Stimulated activated effector memory CD8-positive, alpha-beta T cell treated with anti-CD3 and anti-CD28 coated beads, Interleukin-12 subunit alpha, Interleukin-12 subunit beta, amount 100 ng/mL, for 72 hours (primary cell): ENCODE results near the gene FSD2.

Experiments used
- ATAC-seq: fragments of 150-1000 bp; cut with Tn5 transposase; 2 replicates; pipeline ENCODE4 v1.10.0; 2021
- DNase-seq, 2 donors: peaks; one replicate each; pipeline ENCODE4 v3.0.0; 2021 to 2022; ENCODE audit warnings: low spot score in 2 of 2
- H3K27ac Mint-ChIP-seq: one replicate; pipeline ENCODE4 v1.8.0; 2022; ENCODE audit warnings: mild to moderate bottlenecking, mixed read lengths
- H3K36me3 Mint-ChIP-seq: one replicate; pipeline ENCODE4 v1.8.0; 2022; ENCODE audit warnings: mild to moderate bottlenecking, mixed read lengths
- H3K4me1 Mint-ChIP-seq: one replicate; pipeline ENCODE4 v1.8.0; 2022; ENCODE audit warnings: mixed read lengths
- H3K4me3 Mint-ChIP-seq: one replicate; pipeline ENCODE4 v1.8.0; 2022; ENCODE audit warnings: mild to moderate bottlenecking, mixed read lengths
- H3K9me3 Mint-ChIP-seq: one replicate; pipeline ENCODE4 v1.8.0; 2022; ENCODE audit warnings: mixed read lengths

FSD2 gene

GRCh38 chr15:82810061-82810889, 4.4 kb upstream of the FSD2 start:
- Mint-ChIP-seq H3K4me3 (peak overlapping the region; percentile 76), H3K27ac (peak overlapping the region; percentile 87), H3K9me3 (no peaks in the 10 kb centered on the region), H3K36me3 (peaks cover 57% of the 10 kb centered on the region), H3K4me1 (peaks cover 28% of the 10 kb centered on the region)
- DNase-seq (peak in 1 of 2 donors; percentile 66), ATAC-seq (peak; percentile 46)

DNA sequence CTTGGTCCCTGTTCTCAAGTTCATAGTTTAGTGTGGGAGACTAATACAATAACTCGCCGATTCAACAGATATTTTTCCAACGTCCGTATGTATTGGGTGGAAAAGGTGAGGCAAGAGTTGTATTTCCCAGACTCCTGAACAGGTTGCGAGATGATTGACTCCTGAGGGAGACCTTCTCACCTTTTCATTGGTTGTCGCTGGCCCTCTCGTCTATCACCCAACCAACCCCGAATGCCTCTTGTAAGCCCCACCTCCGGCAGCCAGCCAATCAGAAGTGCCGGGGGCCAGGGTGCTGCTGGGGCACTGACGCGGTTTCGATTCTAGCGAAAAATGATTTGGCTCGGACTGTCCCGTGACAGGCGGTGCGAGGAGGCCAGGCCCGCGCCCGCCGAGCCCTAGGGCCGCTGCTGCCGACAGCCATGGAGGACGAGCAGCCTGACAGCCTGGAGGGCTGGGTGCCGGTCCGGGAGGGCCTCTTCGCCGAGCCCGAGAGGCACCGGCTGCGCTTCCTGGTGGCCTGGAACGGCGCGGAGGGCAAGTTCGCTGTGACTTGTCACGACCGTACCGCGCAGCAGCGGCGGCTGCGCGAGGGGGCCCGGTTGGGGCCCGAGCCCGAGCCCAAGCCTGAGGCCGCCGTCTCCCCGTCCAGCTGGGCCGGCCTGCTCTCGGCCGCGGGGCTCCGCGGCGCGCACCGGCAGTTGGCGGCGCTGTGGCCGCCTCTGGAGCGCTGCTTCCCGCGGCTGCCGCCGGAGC, 3.6 kb upstream of the FSD2 start, which contains the start of gene WHAMM:
WHAMM (plus strand) TSS at position 321 of the 753 bp plus-strand sequence; CDS start at position 420, 99 bp downstream.
- Mint-ChIP-seq H3K4me3 (peak within 1 kb of the TSS; percentile 76), H3K36me3 (peaks cover 49% of the 10 kb centered on the region), H3K9me3 (no peaks in the 10 kb centered on the region), H3K4me1 (peaks cover 28% of the 10 kb centered on the region), H3K27ac (peak within 1 kb of the TSS; percentile 87)
- ATAC-seq (peak; percentile 96), DNase-seq (peak; percentile 83 to 96)

DNA sequence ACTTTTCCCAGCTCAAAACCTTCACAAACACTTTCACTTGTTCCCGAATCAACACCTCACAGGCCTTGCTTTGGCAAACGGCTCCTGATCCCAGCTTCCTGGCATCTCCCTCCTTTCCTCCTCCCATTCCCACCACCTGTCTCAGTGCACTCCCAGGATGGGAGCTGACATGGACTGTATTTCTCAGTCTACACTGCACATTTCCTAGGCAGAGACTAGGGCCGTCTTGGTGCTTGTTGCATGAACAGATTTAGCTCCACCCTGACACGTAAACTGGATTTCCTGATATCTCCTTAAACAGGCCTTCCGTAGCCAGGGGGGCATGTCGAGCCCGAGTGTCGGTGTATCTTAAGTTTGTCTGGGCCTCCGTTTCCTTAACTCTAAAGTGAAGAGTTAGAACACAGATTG, 2.8 kb upstream of the FSD2 start:
- no peaks in the 10 kb centered on the region for H3K9me3 Mint-ChIP-seq
- peaks cover 40% of the 10 kb centered on the region for H3K36me3 Mint-ChIP-seq
- peak overlapping the region; percentile 76 for H3K4me3 Mint-ChIP-seq
- peaks cover 28% of the 10 kb centered on the region for H3K4me1 Mint-ChIP-seq
- no peak for ATAC-seq
- H3K27ac Mint-ChIP-seq: peak overlapping the region; percentile 87
- DNase-seq: no peak

DNA sequence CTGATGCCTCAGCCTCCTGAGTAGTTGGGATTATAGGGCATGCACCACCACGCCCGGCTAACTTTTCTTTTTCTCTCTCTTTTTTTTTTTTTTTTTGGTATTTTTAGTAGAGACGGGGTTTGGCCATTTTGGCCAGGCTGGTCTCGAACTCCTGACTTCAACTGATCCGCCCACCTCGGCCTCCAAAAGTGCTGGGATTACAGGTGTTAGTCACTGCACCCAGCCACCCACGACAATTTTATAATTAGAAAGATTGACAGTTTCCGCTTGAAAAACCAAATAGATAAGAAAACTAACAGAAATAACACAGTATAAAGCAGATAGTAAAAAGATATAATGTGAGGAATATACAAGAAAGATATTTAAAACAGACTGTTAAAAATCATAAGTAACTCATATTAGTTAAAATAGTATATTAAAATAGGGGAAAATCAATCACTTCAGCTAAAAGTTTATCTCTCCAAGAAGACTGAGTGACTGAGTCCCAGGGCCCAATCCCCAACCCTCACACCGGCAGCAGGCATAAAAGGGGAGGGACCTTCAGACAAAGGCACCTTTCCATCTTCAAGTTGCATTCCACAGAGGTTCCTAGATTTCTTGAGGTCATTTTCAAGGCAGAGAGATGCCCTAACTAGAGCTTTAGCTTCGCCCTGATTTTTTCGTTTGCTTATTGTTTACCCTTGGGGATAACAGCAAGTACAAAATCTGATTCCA, 2.2 kb upstream of the FSD2 start:
- Mint-ChIP-seq H3K27ac (no peak overlapping the region), H3K4me3 (no peak overlapping the region), H3K36me3 (peaks cover 35% of the 10 kb centered on the region), H3K4me1 (peaks cover 28% of the 10 kb centered on the region), H3K9me3 (no peaks in the 10 kb centered on the region)
- no peak for DNase-seq
- no peak for ATAC-seq

DNA sequence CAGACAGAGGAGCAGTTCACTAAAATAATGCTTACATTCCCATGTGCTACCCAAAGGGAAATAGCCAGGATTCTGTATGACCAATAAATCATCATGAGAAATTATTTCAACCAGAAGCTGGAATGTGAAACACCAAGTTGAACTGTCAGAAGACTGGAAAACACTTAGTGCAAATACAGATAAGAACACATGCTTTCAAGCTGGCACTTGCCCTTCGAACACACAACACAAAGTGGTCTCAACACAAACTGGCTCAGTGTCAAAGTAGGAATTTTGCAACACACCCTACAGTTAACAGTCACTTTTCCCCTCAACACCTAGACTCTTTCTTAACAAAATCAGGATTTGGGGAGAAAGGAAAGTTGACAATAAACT, 1.3 kb downstream of the FSD2 start:
- H3K4me1 Mint-ChIP-seq: peaks cover 10% of the 10 kb centered on the region

GRCh38 chr15:82803793-82804574, 1.9 kb downstream of the FSD2 start:
- Mint-ChIP-seq H3K27ac (no peak overlapping the region), H3K9me3 (no peaks in the 10 kb centered on the region), H3K4me1 (peaks cover 5% of the 10 kb centered on the region), H3K36me3 (no peaks in the 10 kb centered on the region), H3K4me3 (no peak overlapping the region)
- no peak for DNase-seq
- ATAC-seq: no peak

More for the DNA sequence above, 1.3 kb downstream of the FSD2 start:
- no peaks in the 10 kb centered on the region for H3K9me3 Mint-ChIP-seq
- ATAC-seq: no peak
- H3K36me3 Mint-ChIP-seq: peaks cover 5% of the 10 kb centered on the region
- no peak for DNase-seq
- no peak overlapping the region for H3K4me3 Mint-ChIP-seq
- H3K27ac Mint-ChIP-seq: no peak overlapping the region

- Mint-ChIP-seq H3K9me3 (no peaks in the 10 kb centered on the region), H3K4me3 (no peak overlapping the region), H3K4me1 (no peaks in the 10 kb centered on the region), H3K36me3 (no peaks in the 10 kb centered on the region), H3K27ac (no peak overlapping the region)
- ATAC-seq: no peak
- no peak for DNase-seq
Measured at GRCh38 chr15:82802497-82802896, 3.4 kb downstream of the FSD2 start.

GRCh38 chr15:82799183-82799841, 6.6 kb downstream of the FSD2 start:
- ATAC-seq: no peak
- Mint-ChIP-seq H3K27ac (no peak overlapping the region), H3K4me3 (no peak overlapping the region), H3K36me3 (no peaks in the 10 kb centered on the region), H3K4me1 (no peaks in the 10 kb centered on the region), H3K9me3 (peaks cover 1% of the 10 kb centered on the region)
- DNase-seq: no peak

- H3K27ac Mint-ChIP-seq: no peak overlapping the region
- H3K4me1 Mint-ChIP-seq: no peaks in the 10 kb centered on the region
- peaks cover 8% of the 10 kb centered on the region for H3K9me3 Mint-ChIP-seq
- H3K36me3 Mint-ChIP-seq: no peaks in the 10 kb centered on the region
- DNase-seq: no peak
- no peak for ATAC-seq
- H3K4me3 Mint-ChIP-seq: no peak overlapping the region
Measured at GRCh38 chr15:82798531-82799166, 7.2 kb downstream of the FSD2 start.

GRCh38 chr15:82798104-82798503, 7.8 kb downstream of the FSD2 start:
- no peaks in the 10 kb centered on the region for H3K4me1 Mint-ChIP-seq
- no peak overlapping the region for H3K27ac Mint-ChIP-seq
- no peak overlapping the region for H3K4me3 Mint-ChIP-seq
- H3K9me3 Mint-ChIP-seq: peaks cover 9% of the 10 kb centered on the region
- no peak for DNase-seq
- no peaks in the 10 kb centered on the region for H3K36me3 Mint-ChIP-seq
- ATAC-seq: no peak

- peaks cover 9% of the 10 kb centered on the region for H3K9me3 Mint-ChIP-seq
- no peaks in the 10 kb centered on the region for H3K4me1 Mint-ChIP-seq
- no peak overlapping the region for H3K27ac Mint-ChIP-seq
- no peaks in the 10 kb centered on the region for H3K36me3 Mint-ChIP-seq
- no peak overlapping the region for H3K4me3 Mint-ChIP-seq
- ATAC-seq: no peak
- DNase-seq: no peak
Measured at GRCh38 chr15:82793737-82794136, 12.1 kb downstream of the FSD2 start.

DNA sequence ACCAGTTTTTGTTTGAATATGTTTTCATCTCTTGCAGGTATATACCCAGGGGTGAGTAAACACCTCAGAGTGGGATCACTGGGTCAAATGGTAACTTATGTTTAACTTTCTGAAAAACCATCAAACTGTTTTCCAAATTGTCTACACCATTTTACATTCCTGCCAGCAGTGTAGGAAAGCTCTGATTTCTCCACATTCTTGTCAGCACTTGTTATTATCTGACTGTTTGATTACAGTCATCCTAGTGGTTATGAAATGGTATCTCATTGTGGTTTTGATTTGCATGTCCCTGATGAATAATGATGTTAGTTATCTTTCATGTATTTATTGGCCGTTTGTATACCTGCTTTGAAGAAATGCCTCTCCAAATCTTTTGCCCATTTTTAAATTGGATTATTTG, 13.8 kb downstream of the FSD2 start:
- Mint-ChIP-seq H3K4me3 (no peak overlapping the region), H3K9me3 (peaks cover 9% of the 10 kb centered on the region), H3K4me1 (no peaks in the 10 kb centered on the region), H3K27ac (no peak overlapping the region), H3K36me3 (no peaks in the 10 kb centered on the region)
- DNase-seq (no peak), ATAC-seq (no peak)

- H3K36me3 Mint-ChIP-seq: no peaks in the 10 kb centered on the region
- no peak overlapping the region for H3K27ac Mint-ChIP-seq
- H3K4me3 Mint-ChIP-seq: no peak overlapping the region
- DNase-seq (no peak), ATAC-seq (no peak)
- H3K9me3 Mint-ChIP-seq: peaks cover 9% of the 10 kb centered on the region
- H3K4me1 Mint-ChIP-seq: no peaks in the 10 kb centered on the region
Measured at GRCh38 chr15:82790321-82790720, 15.5 kb downstream of the FSD2 start.

- ATAC-seq (no peak), DNase-seq (no peak)
- Mint-ChIP-seq H3K4me3 (no peak overlapping the region), H3K9me3 (peaks cover 9% of the 10 kb centered on the region), H3K36me3 (no peaks in the 10 kb centered on the region), H3K4me1 (no peaks in the 10 kb centered on the region), H3K27ac (no peak overlapping the region)
Measured at GRCh38 chr15:82789491-82789890, 16.4 kb downstream of the FSD2 start.
